Peyer's patch (tissue), 4 donors: ENCODE results near the gene SLC25A21.

ENCODE experiments used
- CTCF ChIP-seq, 6 experiments: fragments of 450-650 bp in 4 of 6; fragments of 200-600 bp in 2 of 6; sonication (generic) in 1 of 6; IDR thresholded peaks; one replicate each; pipeline ENCODE4 v1.5.1; 2017 to 2019; ENCODE audit warnings: antibody characterized with exemption in 6 of 6, mild to moderate bottlenecking in 3 of 6, moderate library complexity in 1 of 6
- POLR2A ChIP-seq, 2 donors: fragments of 450-650 bp; IDR thresholded peaks; one replicate each; pipeline ENCODE4 v1.5.1; 2017; ENCODE audit warnings: antibody characterized with exemption in 2 of 2, mild to moderate bottlenecking in 2 of 2, moderate library complexity in 2 of 2

GRCh38 chr14:36955376-36955775, 217.0 kb downstream of the SLC25A21 start:
- TF ChIP-seq CTCF (IDR thresholded peaks at IDR 0.05) (no peak), POLR2A (IDR thresholded peaks at IDR 0.05) (no peak)
